T-cell (primary cell): Measurements from ENCODE around the gene KCNK2. TPM values are rescaled to one million over a fixed set of nuclear protein-coding genes. Genes with fewer than 3 reads are reported as not detected.
"Not testable (repeated sequence)": the region's sequence is repeated elsewhere in the genome, so short reads cannot be mapped to it uniquely, and the experiment has no call there.

Source experiments
- ATAC-seq, 4 experiments: fragments of 200-7000 bp in 3 of 4; fragments of 150-1000 bp in 1 of 4; cut with Tn5 transposase; replicated peaks in 1 of 4; 1 replicate in 3 of 4; 2 replicates in 1 of 4; pipeline ENCODE4 v1.10.0; 2021; ENCODE audit warnings: moderate library complexity in 3 of 4, mild to moderate bottlenecking in 2 of 4, moderate number of reproducible peaks in 1 of 4
- CTCF ChIA-PET, 2 donors: fragments of 300-600 bp; sonication (Branson Sonifier 250); formaldehyde crosslinking; loops; one replicate each; lab custom pipeline; 2022; ENCODE audit warnings: antibody characterized with exemption in 2 of 2; lab: Charles Lee
- POLR2A ChIA-PET, 2 donors: fragments of 300-600 bp; sonication (Branson Sonifier 250); formaldehyde crosslinking; loops; one replicate each; lab custom pipeline; 2022; ENCODE audit warnings: antibody characterized with exemption in 2 of 2; lab: Charles Lee
- DNase-seq, 35 experiments: peaks; one replicate each; pipeline versions ENCODE4 v3.0.0 to v3.0.0-alpha.2; 2013 to 2023
- H3K27ac ChIP-seq: one replicate; pipeline ENCODE4 v1.5.1; 2013; ENCODE audit warnings: low read length
- H3K27me3 ChIP-seq, 2 experiments: replicated peaks in 1 of 2; 1 replicate in 1 of 2; 2 replicates in 1 of 2; pipeline versions ENCODE4 v1.6.1 to v1.7.0; 2013; ENCODE audit warnings: low read length in 1 of 2, mixed read lengths in 1 of 2; ENCODE audit not compliant: control insufficient read depth in 2 of 2, insufficient read depth in 2 of 2; ENCODE audit errors: extremely low read depth in 1 of 2
- H3K36me3 ChIP-seq, 2 donors: 1 replicate in 1 of 2; 2 replicates in 1 of 2; pipeline versions ENCODE4 v1.6.1 to v1.7.0; 2013; ENCODE audit warnings: low read length in 1 of 2; ENCODE audit not compliant: control insufficient read depth in 2 of 2, insufficient read depth in 1 of 2; ENCODE audit errors: extremely low read depth in 1 of 2
- H3K4me1 ChIP-seq, 2 experiments: 1 replicate in 1 of 2; 2 replicates in 1 of 2; pipeline versions ENCODE4 v1.6.1 to v1.7.0; 2013; ENCODE audit warnings: low read length in 2 of 2, mixed read lengths in 1 of 2; ENCODE audit not compliant: insufficient read depth in 2 of 2, control insufficient read depth in 1 of 2; ENCODE audit errors: extremely low read depth in 1 of 2
- H3K4me3 ChIP-seq, 2 donors: 1 replicate in 1 of 2; 2 replicates in 1 of 2; pipeline versions ENCODE4 v1.5.1 to v1.7.0; 2013; ENCODE audit warnings: mild to moderate bottlenecking in 2 of 2, low read length in 1 of 2, moderate library complexity in 1 of 2; ENCODE audit not compliant: control insufficient read depth in 1 of 2; ENCODE audit errors: extremely low read depth in 1 of 2
- H3K9me3 ChIP-seq: 2 replicates; pipeline ENCODE4 v1.7.0; 2013
- H3K27ac Mint-ChIP-seq, 2 donors: one replicate each; pipeline ENCODE4 v1.8.0; 2020 to 2021; ENCODE audit warnings: mild to moderate bottlenecking in 2 of 2, mixed read lengths in 2 of 2
- H3K27me3 Mint-ChIP-seq, 2 donors: one replicate each; pipeline ENCODE4 v1.8.0; 2021 to 2022; ENCODE audit warnings: mixed read lengths in 2 of 2
- H3K36me3 Mint-ChIP-seq: one replicate; pipeline ENCODE4 v1.8.0; 2021; ENCODE audit warnings: mixed read lengths
- H3K4me1 Mint-ChIP-seq, 3 donors: one replicate each; pipeline ENCODE4 v1.8.0; 2020 to 2022; ENCODE audit warnings: mixed read lengths in 3 of 3, mild to moderate bottlenecking in 1 of 3
- H3K4me3 Mint-ChIP-seq, 3 donors: one replicate each; pipeline ENCODE4 v1.8.0; 2020 to 2022; ENCODE audit warnings: mild to moderate bottlenecking in 3 of 3, mixed read lengths in 3 of 3, moderate library complexity in 3 of 3
- H3K9me3 Mint-ChIP-seq, 3 donors: one replicate each; pipeline ENCODE4 v1.8.0; 2020 to 2022; ENCODE audit warnings: mixed read lengths in 3 of 3
- WGBS: methylation state at CpG from one replicate; pipeline ENCODE4 v1.1.5; 2013; ENCODE audit warnings: missing lambda C conversion rate; ENCODE audit not compliant: insufficient coverage; 5-methylcytosine and 5-hydroxymethylcytosine counted together
- total RNA-seq, 35 experiments: library from RNA in 6 of 35; stranded (reverse) in 6 of 35; fragments of 120-200 nt in 1 of 35; gene quantifications; one replicate each; pipeline versions ENCODE4 v1.2.1 to v1.2.4 and lab custom pipeline; 2013 to 2026

KCNK2 gene
- total RNA-seq, 5 donors from 2014 or later (not counting 1 experiment from before 2014, with no cell fraction given) = not detected

DNA sequence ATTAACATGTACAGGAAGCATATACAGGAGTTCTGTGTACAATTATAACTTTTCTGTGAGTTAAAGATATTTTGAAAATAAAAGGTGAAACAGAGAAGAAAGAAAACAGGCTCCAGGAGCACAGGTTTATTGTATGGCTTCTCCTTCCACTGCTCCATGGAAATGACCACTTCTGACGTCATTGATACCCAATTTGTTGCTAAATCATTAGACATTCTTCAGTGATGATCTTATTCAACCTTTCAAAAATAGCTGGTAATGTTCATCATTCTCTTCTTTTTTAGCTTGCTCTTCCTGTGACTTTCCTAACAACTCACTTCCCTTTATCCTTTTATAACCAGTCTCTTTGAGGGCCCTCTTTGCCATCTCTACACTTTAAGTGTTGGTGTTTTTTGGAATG is 77.8 kb downstream of the KCNK2 start:
- H3K27ac Mint-ChIP-seq = no peak overlapping the region
- no peaks in the 10 kb centered on the region for H3K4me1 Mint-ChIP-seq
- no peak overlapping the region for H3K4me3 Mint-ChIP-seq
- H3K9me3 Mint-ChIP-seq = peaks cover 7 to 12% (median 11%) of the 10 kb centered on the region in 3 donors
- CTCF ChIA-PET = no interaction called here
- no peak overlapping the region for H3K27ac ChIP-seq
- DNase-seq = no peak
- 88% methylated on average over 1 of the region's 1 CpG for WGBS
- ATAC-seq = no peak
- POLR2A ChIA-PET = no interaction called here
- H3K4me1 ChIP-seq = no peaks in the 10 kb centered on the region
- H3K27me3 Mint-ChIP-seq = peaks cover 0 to 4% of the 10 kb centered on the region in 2 donors
- no peaks in the 10 kb centered on the region for H3K36me3 Mint-ChIP-seq
- H3K4me3 ChIP-seq = no peak overlapping the region
- no peaks in the 10 kb centered on the region for H3K36me3 ChIP-seq
- H3K9me3 ChIP-seq = no peaks in the 10 kb centered on the region
- H3K27me3 ChIP-seq = no peaks in the 10 kb centered on the region

- H3K4me3 ChIP-seq, H3K36me3 ChIP-seq, H3K9me3 ChIP-seq, H3K27me3 ChIP-seq, ATAC-seq, H3K27ac Mint-ChIP-seq, H3K4me3 Mint-ChIP-seq, DNase-seq, H3K27me3 Mint-ChIP-seq, H3K4me1 Mint-ChIP-seq, H3K4me1 ChIP-seq, H3K36me3 Mint-ChIP-seq, H3K27ac ChIP-seq, CTCF ChIA-PET, POLR2A ChIA-PET: not testable (repeated sequence)
- WGBS = no CpG with 5 or more reads among the region's 4 CpGs
- peaks cover 12 to 19% (median 16%) of the 10 kb centered on the region in 3 donors for H3K9me3 Mint-ChIP-seq
These were observed 80.6 kb downstream of the KCNK2 start for GRCh38 chr1:215163144-215163543.

- ChIA-PET CTCF (no interaction called here), POLR2A (no interaction called here)
- Histone ChIP-seq H3K36me3 (no peaks in the 10 kb centered on the region), H3K27me3 (no peaks in the 10 kb centered on the region), H3K4me1 (no peaks in the 10 kb centered on the region), H3K4me3 (no peak overlapping the region), H3K9me3 (no peaks in the 10 kb centered on the region), H3K27ac (no peak overlapping the region)
- WGBS = no CpG with 5 or more reads among the region's 3 CpGs
- Mint-ChIP-seq H3K4me1 (no peaks in the 10 kb centered on the region), H3K27me3 (no peaks in the 10 kb centered on the region), H3K36me3 (no peaks in the 10 kb centered on the region), H3K27ac (no peak overlapping the region), H3K4me3 (no peak overlapping the region), H3K9me3 (peaks cover 12 to 17% (median 14%) of the 10 kb centered on the region in 3 donors)
- ATAC-seq = no peak
- no peak for DNase-seq
These were observed 84.3 kb downstream of the KCNK2 start for GRCh38 chr1:215166886-215167285.

DNA sequence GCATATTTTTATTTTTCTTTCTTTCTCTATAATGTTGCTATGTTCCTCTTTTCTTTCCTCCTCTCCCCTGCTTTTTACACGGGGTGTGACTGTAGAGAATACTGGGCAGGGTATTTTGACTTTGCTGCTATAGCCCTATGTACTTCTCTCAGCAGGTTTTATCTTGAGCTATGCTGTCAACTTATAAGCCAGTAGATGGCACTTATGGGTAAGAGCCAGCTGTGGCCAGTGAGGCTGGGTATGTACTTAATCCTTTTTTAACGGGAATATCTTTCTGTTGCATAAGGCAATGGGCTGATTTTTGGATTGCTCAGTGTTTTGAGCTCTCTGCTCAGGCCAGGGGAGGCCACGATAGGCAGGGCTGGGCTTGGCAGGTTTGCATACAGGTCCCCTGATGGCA is 99.0 kb downstream of the KCNK2 start:
- Mint-ChIP-seq H3K4me3 (no peak overlapping the region), H3K4me1 (no peaks in the 10 kb centered on the region), H3K36me3 (no peaks in the 10 kb centered on the region), H3K27ac (no peak overlapping the region), H3K27me3 (peaks cover 2 to 3% of the 10 kb centered on the region in 2 donors), H3K9me3 (peaks cover 22 to 27% (median 22%) of the 10 kb centered on the region in 3 donors)
- WGBS = 61% methylated on average over 2 of the region's 3 CpGs
- no peak overlapping the region for H3K4me3 ChIP-seq
- H3K36me3 ChIP-seq = no peaks in the 10 kb centered on the region
- ChIA-PET CTCF (no interaction called here), POLR2A (no interaction called here)
- no peak overlapping the region for H3K27ac ChIP-seq
- no peaks in the 10 kb centered on the region for H3K4me1 ChIP-seq
- H3K27me3 ChIP-seq = no peaks in the 10 kb centered on the region
- ATAC-seq (no peak), DNase-seq (no peak)
- H3K9me3 ChIP-seq = no peaks in the 10 kb centered on the region

DNA sequence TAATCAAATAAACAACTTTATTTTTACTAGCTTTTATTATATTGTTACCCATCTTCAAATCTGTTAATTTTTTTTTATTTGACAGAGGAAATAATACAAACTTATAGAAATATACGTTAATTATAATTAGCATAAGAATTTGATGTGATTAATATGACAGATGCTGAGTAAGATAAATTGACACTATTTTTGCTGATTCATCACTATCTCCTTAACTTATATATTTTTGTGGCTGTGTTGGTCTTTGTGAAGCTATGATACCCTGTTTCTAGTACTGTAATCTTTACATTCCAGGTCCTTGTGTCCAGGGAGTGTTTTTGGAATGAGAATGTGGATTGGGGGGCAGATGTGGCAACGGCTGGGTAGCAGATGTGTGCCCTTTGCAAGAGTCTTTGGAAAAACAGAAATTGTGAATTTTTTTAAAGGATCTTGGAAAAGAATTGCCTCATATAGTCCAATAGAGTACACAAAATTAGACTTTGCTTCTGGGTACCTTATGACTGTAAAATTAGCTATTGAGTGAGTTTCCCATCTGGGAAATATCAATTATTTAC is 102.6 kb downstream of the KCNK2 start:
- Mint-ChIP-seq H3K4me1 (no peaks in the 10 kb centered on the region), H3K9me3 (peaks cover 10 to 17% (median 11%) of the 10 kb centered on the region in 3 donors), H3K27ac (no peak overlapping the region), H3K36me3 (no peaks in the 10 kb centered on the region), H3K4me3 (no peak overlapping the region), H3K27me3 (peaks cover 3 to 4% of the 10 kb centered on the region in 2 donors)
- DNase-seq (no peak), ATAC-seq (no peak)
- Histone ChIP-seq H3K27me3 (no peaks in the 10 kb centered on the region), H3K4me1 (no peaks in the 10 kb centered on the region), H3K27ac (no peak overlapping the region), H3K36me3 (no peaks in the 10 kb centered on the region), H3K9me3 (no peaks in the 10 kb centered on the region), H3K4me3 (no peak overlapping the region)
- no CpG with 5 or more reads among the region's 2 CpGs for WGBS
- CTCF ChIA-PET = no interaction called here
- POLR2A ChIA-PET = no interaction called here

DNA sequence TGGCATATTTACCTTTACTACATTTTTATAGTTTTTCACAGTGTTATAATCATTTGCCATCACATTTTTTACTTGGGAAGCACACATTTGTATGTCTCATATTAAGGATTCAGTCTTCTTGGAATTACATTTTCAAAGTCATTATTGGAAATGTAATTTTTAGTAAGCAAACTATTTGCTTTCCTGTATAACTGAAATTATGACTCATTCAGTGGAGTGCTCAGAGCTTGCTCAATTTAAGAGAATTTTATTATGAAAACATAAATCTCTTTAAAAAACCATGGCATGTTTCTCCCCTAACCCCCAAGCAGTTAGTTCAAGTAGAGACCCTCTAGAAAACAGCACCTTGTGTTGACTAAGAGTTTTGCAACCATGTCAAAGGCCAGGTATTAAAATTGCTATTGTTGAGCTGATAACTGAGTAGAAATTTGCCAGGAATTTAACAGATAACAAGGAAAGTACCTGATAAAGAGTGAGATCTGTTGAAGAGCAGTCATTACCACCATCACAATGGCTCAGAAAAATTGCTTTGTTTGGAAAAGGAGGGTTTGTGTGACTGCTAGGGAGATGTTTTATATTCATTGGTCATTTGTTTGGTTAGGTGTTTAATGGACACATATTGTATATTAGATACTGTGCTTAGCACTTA is 105.9 kb downstream of the KCNK2 start:
- DNase-seq (no peak), ATAC-seq (no peak)
- H3K4me3 ChIP-seq = no peak overlapping the region
- no peaks in the 10 kb centered on the region for H3K27me3 ChIP-seq
- Mint-ChIP-seq H3K36me3 (no peaks in the 10 kb centered on the region), H3K27ac (no peak overlapping the region), H3K4me3 (no peak overlapping the region), H3K4me1 (no peaks in the 10 kb centered on the region), H3K9me3 (peaks cover 0 to 5% (median 2%) of the 10 kb centered on the region in 3 donors), H3K27me3 (peaks cover 4 to 10% of the 10 kb centered on the region in 2 donors)
- POLR2A ChIA-PET = no interaction called here
- CTCF ChIA-PET = no interaction called here
- H3K9me3 ChIP-seq = no peaks in the 10 kb centered on the region
- no peak overlapping the region for H3K27ac ChIP-seq
- no peaks in the 10 kb centered on the region for H3K36me3 ChIP-seq
- no peaks in the 10 kb centered on the region for H3K4me1 ChIP-seq
